ENCODE results near the gene ZSWIM4.
A peak's percentile ranks its signal among the peaks of the same experiment; 100 is the strongest.

ZSWIM4 gene

GRCh38 chr19:13865571-13866462, 70.6 kb downstream of the ZSWIM4 start:
- TF ChIP-seq Cebpa-rat (IDR thresholded peaks at IDR 0.05) = no peak
- Histone ChIP-seq H3K27me3 (peaks cover 32 to 66% (median 59%) of the 10 kb centered on the region in 11 experiments), H3K36me3 (no peaks in the 10 kb centered on the region), H3K4me2 (peak overlapping the region; percentile 90 to 99 (median 97)), H3K9ac (peak overlapping the region; percentile 67 to 83 (median 75)), H4K20me1 (no peaks in the 10 kb centered on the region; a peak in 1 of 22 replicates), H3K27ac (peak overlapping the region; percentile 41 to 69 (median 61); a peak in 19 of 22 replicates), H3K9me3 (replicated peaks in 1 of 11) (no peaks in the 10 kb centered on the region), H3K4me3 (peak overlapping the region; percentile 62 to 77 (median 66)), H3K4me1 (peaks cover 31 to 60% (median 40%) of the 10 kb centered on the region in 10 experiments)

- H3K9ac ChIP-seq = peak overlapping the region in 10 of 11 experiments; percentile 67 to 83 (median 76); a peak in 13 of 22 replicates
- peak overlapping the region; percentile 62 to 77 (median 66); a peak in 19 of 20 replicates for H3K4me3 ChIP-seq
- no peak for TF ChIP-seq Cebpa-rat (IDR thresholded peaks at IDR 0.05)
- peak overlapping the region in 2 of 11 experiments; percentile 54 to 62; a peak in 3 of 22 replicates for H3K27ac ChIP-seq
- H4K20me1 ChIP-seq = no peaks in the 10 kb centered on the region; a peak in 1 of 22 replicates
- peak overlapping the region; percentile 90 to 99 (median 97) for H3K4me2 ChIP-seq
- H3K36me3 ChIP-seq = no peaks in the 10 kb centered on the region
- H3K9me3 ChIP-seq (replicated peaks in 1 of 11) = no peaks in the 10 kb centered on the region
- H3K4me1 ChIP-seq = peaks cover 23 to 61% (median 37%) of the 10 kb centered on the region in 10 experiments
- peaks cover 30 to 58% (median 52%) of the 10 kb centered on the region in 11 experiments for H3K27me3 ChIP-seq
Observed at GRCh38 chr19:13866463-13867046, 71.3 kb downstream of the ZSWIM4 start.

DNA sequence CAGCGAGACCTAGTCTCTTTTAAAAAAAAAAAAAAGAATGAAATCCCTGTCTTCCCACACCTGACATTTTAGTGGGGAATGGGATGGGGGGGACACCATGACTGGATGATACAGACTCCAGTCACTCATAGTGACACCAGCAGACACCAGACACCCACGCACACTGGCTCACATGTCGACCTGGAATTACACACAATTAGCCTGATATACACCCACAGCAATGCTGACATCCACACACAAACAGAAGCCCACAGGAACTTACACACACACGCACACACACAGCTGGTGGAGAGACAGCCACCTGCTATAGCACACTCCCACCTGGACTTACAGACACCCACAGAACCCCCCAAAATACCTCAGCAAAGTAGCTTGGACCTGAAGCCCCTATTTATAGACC, 73.4 kb downstream of the ZSWIM4 start:
- no peak for TF ChIP-seq Cebpa-rat (IDR thresholded peaks at IDR 0.05)
- H3K4me1 ChIP-seq = peaks cover 18 to 69% (median 41%) of the 10 kb centered on the region in 10 experiments; a peak in 19 of 20 replicates

GRCh38 chr19:13869281-13869680, 74.0 kb downstream of the ZSWIM4 start:
- Histone ChIP-seq H4K20me1 (no peaks in the 10 kb centered on the region; a peak in 1 of 22 replicates), H3K36me3 (no peaks in the 10 kb centered on the region), H3K4me1 (peaks cover 13 to 63% (median 35%) of the 10 kb centered on the region in 10 experiments; a peak in 19 of 20 replicates), H3K27me3 (peaks cover 25 to 48% (median 37%) of the 10 kb centered on the region in 11 experiments), H3K4me2 (peak overlapping the region in 2 of 11 experiments; percentile 10 to 25; a peak in 3 of 22 replicates), H3K27ac (no peak overlapping the region), H3K4me3 (no peak overlapping the region), H3K9me3 (replicated peaks in 1 of 11) (no peaks in the 10 kb centered on the region), H3K9ac (no peak overlapping the region)
- TF ChIP-seq Cebpa-rat (IDR thresholded peaks at IDR 0.05) = no peak

More for the DNA sequence above, 73.4 kb downstream of the ZSWIM4 start:
- no peak overlapping the region for H3K9ac ChIP-seq
- H4K20me1 ChIP-seq = no peaks in the 10 kb centered on the region; a peak in 1 of 22 replicates
- no peaks in the 10 kb centered on the region for H3K9me3 ChIP-seq (replicated peaks in 1 of 11)
- H3K4me3 ChIP-seq = no peak overlapping the region
- no peak overlapping the region for H3K27ac ChIP-seq
- H3K27me3 ChIP-seq = peaks cover 28 to 54% (median 43%) of the 10 kb centered on the region in 11 experiments
- H3K36me3 ChIP-seq = no peaks in the 10 kb centered on the region
- H3K4me2 ChIP-seq = 0 out of 22 replicates have a peak overlapping the region, but pooled peaks of 1 of the 11 experiments have one; percentile 1

- Histone ChIP-seq H3K9ac (peak overlapping the region in 2 of 11 experiments; percentile 18 to 31; a peak in 2 of 22 replicates), H3K4me2 (peak overlapping the region in 8 of 11 experiments; percentile 17 to 70 (median 44); a peak in 10 of 22 replicates), H4K20me1 (no peaks in the 10 kb centered on the region), H3K27ac (no peak overlapping the region), H3K27me3 (peaks cover 13 to 33% (median 24%) of the 10 kb centered on the region in 11 experiments), H3K9me3 (replicated peaks in 1 of 11) (no peaks in the 10 kb centered on the region), H3K4me3 (no peak overlapping the region), H3K36me3 (no peaks in the 10 kb centered on the region), H3K4me1 (peaks cover 7 to 57% (median 30%) of the 10 kb centered on the region in 10 experiments; a peak in 19 of 20 replicates)
- TF ChIP-seq Cebpa-rat (IDR thresholded peaks at IDR 0.05) = no peak
Observed at GRCh38 chr19:13870873-13871272, 75.6 kb downstream of the ZSWIM4 start.

DNA sequence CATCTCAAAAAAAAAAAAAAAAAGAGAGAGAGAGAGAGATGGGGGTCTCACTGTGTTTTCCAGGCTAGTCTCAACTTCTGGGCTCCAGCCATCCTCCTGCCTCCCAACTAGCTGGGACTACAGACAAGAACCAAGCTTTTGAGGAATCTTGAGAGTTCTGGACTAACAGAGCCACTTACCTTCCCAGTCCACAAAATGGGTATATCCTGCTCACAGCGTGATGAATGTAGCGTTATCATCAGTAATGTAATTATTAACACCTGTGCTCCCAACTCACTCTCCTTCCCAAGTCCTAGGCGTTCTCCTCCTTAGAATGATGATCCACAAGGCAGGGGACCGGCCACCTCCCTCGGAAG, 77.1 kb downstream of the ZSWIM4 start:
- H3K27me3 ChIP-seq = peaks cover 0 to 19% (median 9%) of the 10 kb centered on the region in 11 experiments; a peak in 18 of 22 replicates
- H3K9ac ChIP-seq = peak overlapping the region in 10 of 11 experiments; percentile 18 to 77 (median 60); a peak in 14 of 22 replicates

GRCh38 chr19:13872695-13873389, 77.6 kb downstream of the ZSWIM4 start:
- Histone ChIP-seq H3K9me3 (replicated peaks in 1 of 11) (no peaks in the 10 kb centered on the region), H3K4me3 (peak overlapping the region; percentile 44 to 70 (median 56)), H4K20me1 (no peaks in the 10 kb centered on the region; a peak in 2 of 22 replicates), H3K4me1 (peaks cover 0 to 43% (median 24%) of the 10 kb centered on the region in 10 experiments; a peak in 17 of 20 replicates), H3K36me3 (no peaks in the 10 kb centered on the region), H3K27ac (peak overlapping the region in 3 of 11 experiments; percentile 10 to 49 (median 20); a peak in 3 of 22 replicates), H3K9ac (peak overlapping the region; percentile 18 to 77 (median 61); a peak in 19 of 22 replicates), H3K27me3 (peaks cover 0 to 14% (median 5%) of the 10 kb centered on the region in 11 experiments; a peak in 9 of 22 replicates), H3K4me2 (peak overlapping the region; percentile 56 to 73 (median 68))
- no peak for TF ChIP-seq Cebpa-rat (IDR thresholded peaks at IDR 0.05)

More for the DNA sequence above, 77.1 kb downstream of the ZSWIM4 start:
- H3K4me1 ChIP-seq = peaks cover 0 to 43% (median 24%) of the 10 kb centered on the region in 10 experiments; a peak in 17 of 20 replicates
- H3K9me3 ChIP-seq (replicated peaks in 1 of 11) = no peaks in the 10 kb centered on the region
- H3K4me2 ChIP-seq = peak overlapping the region; percentile 56 to 73 (median 68)
- H3K27ac ChIP-seq = no peak overlapping the region
- H3K4me3 ChIP-seq = peak overlapping the region; percentile 44 to 70 (median 56)
- no peak for TF ChIP-seq Cebpa-rat (IDR thresholded peaks at IDR 0.05)
- H3K36me3 ChIP-seq = no peaks in the 10 kb centered on the region
- H4K20me1 ChIP-seq = no peaks in the 10 kb centered on the region; a peak in 2 of 22 replicates

Data from BLaER1 treated with 17β-estradiol and CSF1 and Interleukin-3, amounts not matched to agents 10 nM and 100 nM (cell line).